ENCODE measurements around the gene ATPAF1. TPM values are rescaled to one million over a fixed set of nuclear protein-coding genes. Genes with fewer than 3 reads are reported as not detected.
"Not testable (repeated sequence)": the region's sequence is repeated elsewhere in the genome, so short reads cannot be mapped to it uniquely, and the experiment has no call there.

ATPAF1 gene
- total and polyA plus RNA-seq, 8 donors, result 32.6 to 88.8 (median 39.3) TPM

DNA sequence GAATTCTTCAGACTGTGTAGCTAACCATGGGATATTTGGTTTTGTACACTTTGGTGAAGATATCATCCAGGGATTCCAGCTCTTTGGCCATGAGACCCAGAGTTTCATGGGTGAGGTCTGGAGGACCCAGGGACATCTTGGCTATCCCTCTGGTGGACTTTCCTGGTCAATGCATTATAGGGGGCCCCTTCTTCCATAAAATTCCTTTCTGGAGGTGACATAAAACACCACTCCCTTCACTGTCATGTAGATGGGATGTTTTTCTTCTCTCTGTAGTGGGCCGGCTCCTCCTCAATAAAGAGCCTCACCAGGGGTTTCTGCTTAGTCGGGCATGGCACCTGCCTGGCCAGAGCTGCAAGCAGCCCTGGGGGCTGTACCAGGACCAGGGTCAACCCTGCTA lies 2.2 kb downstream of the ATPAF1 start:
- no peak for DNase-seq
- H3K4me3 ChIP-seq, result no peak overlapping the region
- WGBS, 5 donors, result 68 to 100% (median 87%) methylated on average over 2 of the region's 2 CpGs
- H3K36me3 ChIP-seq, result peaks cover 12 to 39% (median 30%) of the 10 kb centered on the region in 4 donors
- H3K4me1 ChIP-seq, result peaks cover 17 to 38% (median 28%) of the 10 kb centered on the region in 4 donors
- intact Hi-C loops (cut with DNase I; ENCODE audit: low total_unique reads), result no loop called here
- H3K9me3 ChIP-seq, result no peaks in the 10 kb centered on the region
- H3K27ac ChIP-seq, result no peak overlapping the region
- H3K27me3 ChIP-seq, result no peaks in the 10 kb centered on the region
- TF ChIP-seq POLR2AphosphoS5 (IDR thresholded peaks at IDR 0.05) (no peak), POLR2A (IDR thresholded peaks at IDR 0.05) (no peak), EP300 (IDR thresholded peaks at IDR 0.05) (no peak)
- TF ChIP-seq, protein P1, sequence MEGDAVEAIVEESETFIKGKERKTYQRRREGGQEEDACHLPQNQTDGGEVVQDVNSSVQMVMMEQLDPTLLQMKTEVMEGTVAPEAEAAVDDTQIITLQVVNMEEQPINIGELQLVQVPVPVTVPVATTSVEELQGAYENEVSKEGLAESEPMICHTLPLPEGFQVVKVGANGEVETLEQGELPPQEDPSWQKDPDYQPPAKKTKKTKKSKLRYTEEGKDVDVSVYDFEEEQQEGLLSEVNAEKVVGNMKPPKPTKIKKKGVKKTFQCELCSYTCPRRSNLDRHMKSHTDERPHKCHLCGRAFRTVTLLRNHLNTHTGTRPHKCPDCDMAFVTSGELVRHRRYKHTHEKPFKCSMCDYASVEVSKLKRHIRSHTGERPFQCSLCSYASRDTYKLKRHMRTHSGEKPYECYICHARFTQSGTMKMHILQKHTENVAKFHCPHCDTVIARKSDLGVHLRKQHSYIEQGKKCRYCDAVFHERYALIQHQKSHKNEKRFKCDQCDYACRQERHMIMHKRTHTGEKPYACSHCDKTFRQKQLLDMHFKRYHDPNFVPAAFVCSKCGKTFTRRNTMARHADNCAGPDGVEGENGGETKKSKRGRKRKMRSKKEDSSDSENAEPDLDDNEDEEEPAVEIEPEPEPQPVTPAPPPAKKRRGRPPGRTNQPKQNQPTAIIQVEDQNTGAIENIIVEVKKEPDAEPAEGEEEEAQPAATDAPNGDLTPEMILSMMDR (IDR thresholded peaks at IDR 0.05), result no peak

DNA sequence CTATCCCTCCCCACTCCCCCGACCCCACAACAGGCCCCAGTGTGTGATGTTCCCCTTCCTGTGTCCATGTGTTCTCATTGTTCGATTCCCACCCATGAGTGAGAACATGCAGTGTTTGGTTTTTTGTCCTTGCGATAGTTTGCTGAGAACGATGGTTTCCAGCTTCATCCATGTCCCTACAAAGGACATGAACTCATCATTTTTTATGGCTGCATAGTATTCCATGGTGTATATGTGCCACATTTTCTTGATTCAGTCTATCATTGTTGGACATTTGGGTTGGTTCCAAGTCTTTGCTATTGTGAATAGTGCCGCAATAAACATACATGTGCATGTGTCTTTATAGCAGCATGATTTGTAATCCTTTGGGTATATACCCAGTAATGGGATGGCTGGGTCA lies 5.2 kb downstream of the ATPAF1 start:
- H3K27ac ChIP-seq; H3K27me3 ChIP-seq; H3K9me3 ChIP-seq; DNase-seq; H3K4me3 ChIP-seq; intact Hi-C loops (cut with DNase I; ENCODE audit: low total_unique reads): not testable (repeated sequence)
- WGBS, 5 donors, result 91 to 100% (median 97%) methylated on average over 2 to 5 of the region's 5 CpGs
- Histone ChIP-seq H3K4me1 (peaks cover 12 to 31% (median 23%) of the 10 kb centered on the region in 4 donors), H3K36me3 (peaks cover 12 to 69% (median 47%) of the 10 kb centered on the region in 4 donors)

DNA sequence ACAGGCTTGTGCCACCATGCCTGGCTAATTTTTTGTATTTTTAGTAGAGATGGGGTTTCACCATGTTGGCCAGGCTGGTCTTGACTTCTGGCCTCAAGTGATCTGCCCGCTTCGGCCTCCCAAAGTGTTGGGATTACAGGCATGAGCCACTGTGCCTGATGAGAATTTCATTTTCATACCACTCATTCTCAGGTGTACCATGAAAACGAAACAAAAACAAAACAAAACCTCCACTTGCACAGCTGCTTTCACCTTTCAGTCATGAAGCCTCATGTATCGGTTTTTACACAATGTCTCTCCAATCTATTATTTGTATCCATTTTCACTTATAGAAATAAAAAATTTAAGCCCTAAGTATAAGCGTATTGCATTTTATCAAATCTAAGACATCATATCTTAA lies 8.0 kb downstream of the ATPAF1 start:
- H3K27ac ChIP-seq; H3K4me1 ChIP-seq; H3K9me3 ChIP-seq; DNase-seq; intact Hi-C loops (cut with DNase I; ENCODE audit: low total_unique reads); H3K27me3 ChIP-seq; H3K4me3 ChIP-seq: not testable (repeated sequence)
- H3K36me3 ChIP-seq, result peaks cover 26 to 93% (median 69%) of the 10 kb centered on the region in 4 donors
- WGBS, 5 donors, result 86 to 96% (median 91%) methylated on average over 5 of the region's 5 CpGs

DNA sequence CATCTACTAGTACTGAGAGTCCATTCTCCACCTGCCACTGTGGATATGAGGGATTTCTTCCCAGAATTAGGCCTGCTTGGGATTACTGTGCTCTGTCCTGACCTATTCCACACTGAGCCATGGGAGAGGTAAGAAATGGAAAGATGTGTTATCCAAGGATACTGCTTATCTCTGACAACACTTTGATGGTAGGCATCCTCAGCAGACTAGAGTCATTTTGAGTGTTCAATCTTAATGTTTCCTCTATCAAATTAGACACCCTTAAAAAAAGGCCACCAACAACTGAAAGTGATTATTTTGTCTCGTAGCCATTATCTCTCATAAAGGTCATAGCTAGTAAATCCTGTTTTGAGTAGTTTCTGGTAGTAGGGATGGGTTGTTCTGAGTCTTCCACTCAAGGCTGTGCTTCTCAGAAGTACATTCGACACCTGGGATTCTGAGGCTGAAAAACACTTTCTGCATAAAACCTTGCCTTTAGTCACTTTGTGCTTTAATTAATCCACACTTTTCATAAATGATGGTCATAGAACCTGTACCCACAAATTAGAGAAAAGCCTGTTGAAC lies 8.8 kb downstream of the ATPAF1 start:
- H3K27ac ChIP-seq, result no peak overlapping the region
- peaks cover 20 to 93% (median 69%) of the 10 kb centered on the region in 4 donors for H3K36me3 ChIP-seq
- intact Hi-C loops (cut with DNase I; ENCODE audit: low total_unique reads), result no loop called here
- no peak overlapping the region for H3K4me3 ChIP-seq
- no peaks in the 10 kb centered on the region for H3K4me1 ChIP-seq
- TF ChIP-seq EP300 (IDR thresholded peaks at IDR 0.05) (no peak), POLR2AphosphoS5 (IDR thresholded peaks at IDR 0.05) (no peak), POLR2A (IDR thresholded peaks at IDR 0.05) (no peak)
- TF ChIP-seq, protein P1 (IDR thresholded peaks at IDR 0.05), result no peak
- H3K27me3 ChIP-seq, result no peaks in the 10 kb centered on the region
- no peak for DNase-seq
- H3K9me3 ChIP-seq, result no peaks in the 10 kb centered on the region
- WGBS, 5 donors, result 62 to 83% (median 75%) methylated on average over 2 of the region's 2 CpGs

DNA sequence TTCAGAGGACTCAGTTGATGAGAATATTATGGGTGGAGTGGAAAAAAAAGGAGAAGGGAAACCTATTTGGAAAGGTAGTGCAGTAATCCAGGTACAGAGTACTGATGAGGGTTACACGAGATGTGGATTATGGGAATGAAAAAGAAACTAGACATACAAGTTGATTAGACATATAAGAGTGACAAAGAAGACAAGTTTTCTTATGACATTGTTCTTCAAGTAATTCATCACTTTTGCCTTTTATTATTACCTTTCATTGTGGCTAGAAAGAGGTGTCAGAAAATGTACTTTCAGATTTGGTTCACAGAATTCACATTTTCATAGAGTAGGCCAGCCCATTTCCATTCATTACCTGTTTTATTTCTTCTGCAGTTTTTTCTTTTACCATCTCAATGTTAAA lies 10.4 kb downstream of the ATPAF1 start:
- 70 to 91% (median 88%) methylated on average over 1 of the region's 1 CpG for WGBS, 5 donors
- no peak for DNase-seq
- Histone ChIP-seq H3K4me3 (no peak overlapping the region), H3K27ac (no peak overlapping the region), H3K36me3 (peaks cover 17 to 89% (median 72%) of the 10 kb centered on the region in 4 donors), H3K9me3 (no peaks in the 10 kb centered on the region), H3K4me1 (peaks cover 0 to 6% (median 0%) of the 10 kb centered on the region in 4 donors), H3K27me3 (no peaks in the 10 kb centered on the region)
- intact Hi-C loops (cut with DNase I; ENCODE audit: low total_unique reads), result no loop called here
- TF ChIP-seq, protein P1 (IDR thresholded peaks at IDR 0.05), result no peak
- no peak for TF ChIP-seq POLR2AphosphoS5 (IDR thresholded peaks at IDR 0.05)
- TF ChIP-seq POLR2A (IDR thresholded peaks at IDR 0.05), result no peak
- no peak for TF ChIP-seq EP300 (IDR thresholded peaks at IDR 0.05)

All from stomach (tissue), 9 donors.